SJCRH30 (cell line): ENCODE measurements around the gene UGT1A5. TPM values are rescaled to one million over a fixed set of nuclear protein-coding genes. Genes with fewer than 3 reads are reported as not detected.

Experiments used
- DNase-seq, 2 experiments: peaks; one replicate each; pipeline ENCODE4 v3.0.0-alpha.2; 2015 to 2020
- H3K27ac ChIP-seq: fragments of 250-450 bp; sonication (Bioruptor Pico); 2 replicates; pipeline ENCODE4 v1.5.1; 2020; ENCODE audit warnings: mild to moderate bottlenecking, moderate library complexity
- H3K27me3 ChIP-seq: fragments of 250-450 bp; sonication (Bioruptor Pico); 2 replicates; pipeline ENCODE4 v1.5.1; 2020; ENCODE audit warnings: mild to moderate bottlenecking, moderate library complexity
- H3K36me3 ChIP-seq: fragments of 250-450 bp; sonication (Bioruptor Pico); 2 replicates; pipeline ENCODE4 v1.5.1; 2020; ENCODE audit warnings: mild to moderate bottlenecking, moderate library complexity
- H3K4me1 ChIP-seq: fragments of 250-450 bp; sonication (Bioruptor Pico); 2 replicates; pipeline ENCODE4 v1.5.1; 2020; ENCODE audit warnings: mild to moderate bottlenecking, moderate library complexity
- H3K4me3 ChIP-seq: fragments of 250-450 bp; sonication (Bioruptor Pico); 2 replicates; pipeline ENCODE4 v1.5.1; 2020; ENCODE audit warnings: mild to moderate bottlenecking, moderate library complexity
- H3K9me3 ChIP-seq: fragments of 250-450 bp; sonication (Bioruptor Pico); replicated peaks from 2 replicates; pipeline ENCODE4 v1.5.1; 2020; ENCODE audit warnings: mild to moderate bottlenecking, moderate library complexity
- total RNA-seq: library from RNA; depleted of rRNA; stranded (reverse); fragments of >200 nt; shearing (Covaris generic); gene quantifications from 2 replicates; pipeline ENCODE4 v1.2.3, GENCODE V29; 2014; rRNA removed

The UGT1A5 gene
- total RNA-seq: not detected in 2 replicates

GRCh38 chr2:233712611-233713261, at the start of gene UGT1A5:
TSS of gene UGT1A5 (plus strand) at chr2:233712907. CDS start at chr2:233712992, 85 bp downstream.
- Histone ChIP-seq H3K27ac (no peak within 1 kb of the TSS), H3K4me1 (no peaks in the 10 kb centered on the region), H3K36me3 (no peaks in the 10 kb centered on the region), H3K9me3 (no peaks in the 10 kb centered on the region), H3K27me3 (no peaks in the 10 kb centered on the region), H3K4me3 (no peak within 1 kb of the TSS)
- no peak for DNase-seq

GRCh38 chr2:233663911-233664310, 48.8 kb upstream of the UGT1A5 start:
- Histone ChIP-seq H3K36me3 (no peaks in the 10 kb centered on the region), H3K4me3 (no peak overlapping the region), H3K27ac (no peak overlapping the region), H3K27me3 (no peaks in the 10 kb centered on the region), H3K9me3 (peaks cover 5% of the 10 kb centered on the region; the same call in 1 of the 2 replicates), H3K4me1 (no peaks in the 10 kb centered on the region)
- DNase-seq: no peak

DNA sequence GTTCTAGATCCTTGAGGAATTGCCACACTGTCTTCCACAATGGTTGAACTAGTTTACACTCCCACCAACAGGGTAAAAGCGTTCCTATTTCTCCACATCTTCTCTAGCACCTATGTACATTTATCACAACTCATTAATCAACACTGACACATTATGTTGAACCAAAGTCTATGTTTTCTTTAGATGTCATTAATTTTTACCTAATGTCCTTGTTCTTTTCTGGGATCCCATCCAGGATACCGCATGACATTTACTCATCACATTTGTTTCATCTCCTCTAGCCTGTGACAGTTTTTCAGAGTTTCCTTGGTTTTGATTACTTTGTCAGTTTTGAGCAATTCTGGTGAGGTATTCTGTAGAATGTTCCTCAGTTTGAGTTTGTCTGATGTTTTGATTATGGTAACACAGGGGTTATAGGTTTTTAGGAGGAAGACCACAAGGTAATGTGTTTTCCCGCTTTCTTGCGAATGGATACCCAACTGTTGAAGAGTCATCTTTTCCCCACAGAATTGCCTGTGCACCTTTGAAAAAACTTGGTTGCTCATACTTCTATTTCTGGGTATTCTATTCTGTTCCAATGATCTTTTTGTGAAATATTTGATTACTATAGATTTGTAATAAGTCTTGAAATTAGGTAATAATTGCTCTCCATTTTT, 44.0 kb upstream of the UGT1A5 start:
- H3K4me3 ChIP-seq: no peak overlapping the region
- no peak overlapping the region for H3K27ac ChIP-seq

GRCh38 chr2:233671290-233672161, 41.2 kb upstream of the UGT1A5 start, which contains the start of gene UGT1A9:
TSS of gene UGT1A9 (plus strand) at chr2:233671898. CDS start at chr2:233671935, 37 bp downstream.
- Histone ChIP-seq H3K4me1 (peaks cover 5% of the 10 kb centered on the region; the same call in 1 of the 2 replicates), H3K4me3 (no peak within 1 kb of the TSS), H3K9me3 (0 out of 2 replicates have a peak, but pooled peaks cover 5% of the 10 kb centered on the region), H3K36me3 (no peaks in the 10 kb centered on the region), H3K27me3 (no peaks in the 10 kb centered on the region), H3K27ac (no peak within 1 kb of the TSS)
- no peak for DNase-seq

More for the DNA sequence above, 44.0 kb upstream of the UGT1A5 start:
- Histone ChIP-seq H3K4me1 (no peaks in the 10 kb centered on the region), H3K36me3 (no peaks in the 10 kb centered on the region), H3K27me3 (no peaks in the 10 kb centered on the region), H3K9me3 (0 out of 2 replicates have a peak, but pooled peaks cover 5% of the 10 kb centered on the region)
- DNase-seq: no peak

DNA sequence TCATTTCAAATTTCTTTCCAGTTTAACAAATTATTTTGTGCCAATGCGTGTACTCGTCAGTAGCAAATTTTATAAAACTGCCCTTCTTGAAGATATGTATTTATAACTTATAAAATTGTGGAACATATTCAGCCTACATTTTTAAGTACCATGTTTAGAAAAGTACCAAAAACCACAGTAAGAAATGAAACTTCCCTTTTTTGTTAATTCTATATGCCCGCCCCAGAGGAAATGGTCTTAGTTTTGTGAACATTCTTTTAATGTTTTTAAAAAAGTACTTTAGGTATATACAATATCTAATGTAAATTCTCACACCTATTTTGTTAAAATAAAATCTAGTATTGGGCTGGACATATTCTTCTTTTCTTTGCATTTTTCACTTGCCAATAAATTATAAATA, 39.8 kb upstream of the UGT1A5 start:
- H3K9me3 ChIP-seq: no peaks in the 10 kb centered on the region
- no peak for DNase-seq
- no peaks in the 10 kb centered on the region for H3K36me3 ChIP-seq
- H3K27ac ChIP-seq: no peak overlapping the region
- no peaks in the 10 kb centered on the region for H3K27me3 ChIP-seq
- peaks cover 5% of the 10 kb centered on the region; the same call in 1 of the 2 replicates for H3K4me1 ChIP-seq
- H3K4me3 ChIP-seq: no peak overlapping the region

- no peak for DNase-seq
- Histone ChIP-seq H3K4me3 (no peak overlapping the region), H3K36me3 (no peaks in the 10 kb centered on the region), H3K27ac (no peak overlapping the region), H3K27me3 (no peaks in the 10 kb centered on the region), H3K9me3 (no peaks in the 10 kb centered on the region), H3K4me1 (peaks cover 5% of the 10 kb centered on the region; the same call in 1 of the 2 replicates)
These were observed 38.8 kb upstream of the UGT1A5 start for GRCh38 chr2:233673896-233674295.

- Histone ChIP-seq H3K4me3 (no peak overlapping the region), H3K27ac (no peak overlapping the region), H3K9me3 (no peaks in the 10 kb centered on the region), H3K4me1 (peaks cover 5% of the 10 kb centered on the region; the same call in 1 of the 2 replicates), H3K36me3 (no peaks in the 10 kb centered on the region), H3K27me3 (no peaks in the 10 kb centered on the region)
- DNase-seq: no peak
These were observed 38.4 kb upstream of the UGT1A5 start for GRCh38 chr2:233674314-233674713.

DNA sequence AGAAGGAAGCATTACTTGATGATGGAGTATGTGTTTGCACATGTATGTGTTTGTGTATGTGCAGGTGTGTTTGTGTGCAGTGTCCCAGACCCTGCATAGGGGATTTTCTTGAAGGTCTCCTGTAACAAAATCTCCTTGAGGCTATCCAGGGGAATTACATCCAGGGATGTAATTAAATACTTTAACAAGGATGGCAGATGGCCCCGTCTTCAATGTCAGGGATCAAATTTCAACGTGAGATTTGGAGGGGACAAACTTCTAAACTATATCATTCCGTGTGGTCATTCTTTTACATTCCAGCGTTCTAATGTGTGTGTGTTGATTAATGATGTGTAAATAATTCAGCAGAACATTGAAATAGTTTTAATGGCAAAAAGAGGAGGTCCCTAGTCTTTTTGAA, 37.7 kb upstream of the UGT1A5 start:
- Histone ChIP-seq H3K9me3 (no peaks in the 10 kb centered on the region), H3K4me1 (peaks cover 5% of the 10 kb centered on the region; the same call in 1 of the 2 replicates), H3K4me3 (no peak overlapping the region), H3K27ac (no peak overlapping the region), H3K27me3 (no peaks in the 10 kb centered on the region), H3K36me3 (no peaks in the 10 kb centered on the region)
- DNase-seq: peak; percentile 10 to 51

DNA sequence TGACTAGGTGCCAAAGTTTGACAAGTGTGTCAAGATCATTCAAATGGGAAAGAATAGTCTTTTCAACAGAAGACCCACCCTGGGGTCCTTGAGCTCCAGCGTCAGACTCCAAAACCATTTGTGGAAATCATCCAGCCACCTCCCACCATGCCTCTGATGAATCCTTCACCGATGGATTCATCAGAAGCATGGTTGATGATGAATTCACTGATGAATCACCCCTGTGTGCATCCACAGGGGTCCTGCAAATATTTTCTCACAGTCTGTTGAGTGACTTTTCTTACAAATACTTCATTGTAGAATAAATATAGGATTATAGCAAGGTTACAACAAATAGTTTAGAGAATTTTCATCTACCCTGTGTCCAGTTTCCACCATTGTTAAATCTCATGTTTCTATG, 36.7 kb upstream of the UGT1A5 start:
- no peak overlapping the region for H3K27ac ChIP-seq
- H3K9me3 ChIP-seq: no peaks in the 10 kb centered on the region
- H3K4me3 ChIP-seq: no peak overlapping the region
- DNase-seq: no peak
- H3K4me1 ChIP-seq: peaks cover 5% of the 10 kb centered on the region; the same call in 1 of the 2 replicates
- no peaks in the 10 kb centered on the region for H3K36me3 ChIP-seq
- no peaks in the 10 kb centered on the region for H3K27me3 ChIP-seq

DNA sequence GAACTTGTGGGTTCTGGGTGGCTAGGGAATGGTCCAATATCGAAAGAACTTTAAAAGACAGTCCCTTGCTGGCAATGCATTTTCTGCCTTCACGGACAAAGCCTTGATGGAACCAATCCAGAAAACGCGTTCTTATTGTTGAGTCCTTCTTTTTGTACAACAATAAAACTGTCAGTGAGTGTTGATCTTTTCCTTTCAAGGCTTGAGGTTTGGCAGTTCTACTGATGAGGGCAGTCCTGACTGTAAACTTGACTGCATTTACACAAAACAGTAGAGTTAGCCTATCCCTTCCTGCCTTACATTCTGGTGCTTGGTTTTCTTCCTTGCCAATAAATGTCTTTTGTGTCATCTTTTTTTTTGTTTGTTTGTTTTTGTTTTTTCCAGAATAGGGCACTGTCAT, 33.5 kb upstream of the UGT1A5 start:
- no peak for DNase-seq
- Histone ChIP-seq H3K4me1 (peaks cover 5% of the 10 kb centered on the region; the same call in 1 of the 2 replicates), H3K9me3 (no peaks in the 10 kb centered on the region)

DNA sequence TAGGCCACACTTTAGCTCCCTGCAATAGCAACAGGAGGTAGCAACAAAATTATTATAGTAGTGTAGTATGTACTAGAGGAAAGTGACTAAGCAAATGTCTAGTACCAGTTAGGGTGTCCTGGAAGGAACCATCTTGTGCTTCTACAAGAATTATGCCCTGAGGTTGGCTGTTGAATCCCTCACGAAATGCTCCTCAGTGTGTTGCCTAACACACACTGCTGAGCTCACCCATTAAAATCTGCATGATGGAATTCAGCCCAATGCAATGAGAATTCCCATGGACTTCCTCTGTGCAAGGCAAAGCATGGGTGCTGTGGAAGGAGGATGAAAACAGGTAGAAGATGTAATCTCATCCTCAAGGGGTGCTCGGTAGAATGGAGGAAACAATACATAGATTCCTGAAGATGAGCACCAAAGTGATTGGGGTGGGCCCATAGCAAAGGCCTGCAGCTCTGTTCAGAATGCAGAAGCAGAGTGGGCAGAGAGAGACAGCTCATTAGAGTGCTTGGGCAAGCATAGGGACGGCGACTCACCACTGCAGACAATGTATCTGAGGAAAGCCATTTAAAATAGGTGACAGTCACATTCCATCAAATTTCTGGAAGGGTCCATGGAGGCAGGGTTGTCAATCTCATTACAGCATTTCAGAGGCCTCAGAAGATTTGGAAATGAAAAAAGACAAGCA, 32.2 kb upstream of the UGT1A5 start:
- no peak for DNase-seq
- Histone ChIP-seq H3K27ac (no peak overlapping the region), H3K27me3 (no peaks in the 10 kb centered on the region), H3K9me3 (no peaks in the 10 kb centered on the region), H3K36me3 (no peaks in the 10 kb centered on the region), H3K4me1 (peaks cover under 1% of the 10 kb centered on the region; the same call in 1 of the 2 replicates), H3K4me3 (no peak overlapping the region)

More for the DNA sequence above, 33.5 kb upstream of the UGT1A5 start:
- Histone ChIP-seq H3K36me3 (no peaks in the 10 kb centered on the region), H3K4me3 (no peak overlapping the region), H3K27me3 (no peaks in the 10 kb centered on the region), H3K27ac (no peak overlapping the region)

- no peak within 1 kb of the TSS for H3K4me3 ChIP-seq
- H3K36me3 ChIP-seq: no peaks in the 10 kb centered on the region
- H3K27ac ChIP-seq: no peak within 1 kb of the TSS
- H3K27me3 ChIP-seq: no peaks in the 10 kb centered on the region
- no peaks in the 10 kb centered on the region for H3K4me1 ChIP-seq
- no peak for DNase-seq
- no peaks in the 10 kb centered on the region for H3K9me3 ChIP-seq
These were observed 31.1 kb upstream of the UGT1A5 start, which contains the start of gene UGT1A7 for GRCh38 chr2:233681521-233682099. TSS of gene UGT1A7 (plus strand) at chr2:233681901. CDS start at chr2:233681938, 37 bp downstream.

DNA sequence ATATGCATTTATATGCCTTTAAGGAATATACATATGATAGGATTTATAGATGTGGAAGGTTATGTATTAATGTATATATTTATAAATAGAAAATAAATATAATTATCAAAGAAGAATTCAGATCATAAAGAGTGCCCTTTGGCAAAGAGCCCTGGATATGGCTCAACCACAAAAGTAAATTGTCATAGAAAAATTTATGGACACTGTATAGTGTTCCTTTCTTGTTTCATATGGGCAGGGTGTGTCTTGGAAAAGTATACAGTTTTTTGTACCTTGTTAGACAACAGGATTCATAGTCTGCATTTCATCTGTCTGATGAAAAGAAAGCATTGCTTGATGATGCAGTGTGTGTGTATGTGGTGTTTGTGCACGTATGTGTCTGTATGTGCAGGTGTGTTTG, 28.1 kb upstream of the UGT1A5 start:
- no peaks in the 10 kb centered on the region for H3K9me3 ChIP-seq
- no peak overlapping the region for H3K27ac ChIP-seq
- H3K36me3 ChIP-seq: no peaks in the 10 kb centered on the region
- no peaks in the 10 kb centered on the region for H3K4me1 ChIP-seq
- DNase-seq: no peak
- H3K27me3 ChIP-seq: no peaks in the 10 kb centered on the region
- no peak overlapping the region for H3K4me3 ChIP-seq

- H3K4me3 ChIP-seq: no peak overlapping the region
- DNase-seq: no peak
These were observed 25.8 kb upstream of the UGT1A5 start for GRCh38 chr2:233686928-233687327.

More at GRCh38 chr2:233686928-233687327, 25.8 kb upstream of the UGT1A5 start:
- Histone ChIP-seq H3K36me3 (no peaks in the 10 kb centered on the region), H3K9me3 (no peaks in the 10 kb centered on the region), H3K27ac (no peak overlapping the region), H3K4me1 (no peaks in the 10 kb centered on the region), H3K27me3 (no peaks in the 10 kb centered on the region)
